HL-60 (cell line): Measurements from ENCODE around the gene SERTAD3.

Source experiments
- POLR2AphosphoS5 ChIP-seq: IDR thresholded peaks from 2 replicates; pipeline ENCODE4 v1.6.1; 2012; ENCODE audit warnings: low read depth
- TF ChIP-seq, protein P1 (sequence below): IDR thresholded peaks from one replicate; pipeline ENCODE4 v1.5.1; 2011; ENCODE audit warnings: low read length, control low read depth, inconsistent platforms; ENCODE audit not compliant: insufficient read depth

DNA sequence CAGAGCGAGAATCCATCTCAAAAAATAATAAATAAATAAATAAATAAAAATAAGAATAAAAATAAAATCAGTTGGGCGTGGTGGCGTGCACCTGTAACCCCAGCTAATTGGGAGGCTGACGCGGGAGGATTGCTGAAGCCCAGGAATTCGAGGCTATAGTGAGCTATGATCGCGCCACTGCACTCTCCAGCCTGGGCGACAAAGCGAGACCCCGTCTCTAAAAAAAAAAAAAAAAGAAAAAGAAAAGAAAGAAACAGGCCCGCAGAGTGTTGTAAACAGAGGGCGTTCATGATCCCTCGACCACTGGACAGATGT is 23.7 kb downstream of the SERTAD3 start:
- TF ChIP-seq POLR2AphosphoS5: no peak
- TF ChIP-seq, protein P1, sequence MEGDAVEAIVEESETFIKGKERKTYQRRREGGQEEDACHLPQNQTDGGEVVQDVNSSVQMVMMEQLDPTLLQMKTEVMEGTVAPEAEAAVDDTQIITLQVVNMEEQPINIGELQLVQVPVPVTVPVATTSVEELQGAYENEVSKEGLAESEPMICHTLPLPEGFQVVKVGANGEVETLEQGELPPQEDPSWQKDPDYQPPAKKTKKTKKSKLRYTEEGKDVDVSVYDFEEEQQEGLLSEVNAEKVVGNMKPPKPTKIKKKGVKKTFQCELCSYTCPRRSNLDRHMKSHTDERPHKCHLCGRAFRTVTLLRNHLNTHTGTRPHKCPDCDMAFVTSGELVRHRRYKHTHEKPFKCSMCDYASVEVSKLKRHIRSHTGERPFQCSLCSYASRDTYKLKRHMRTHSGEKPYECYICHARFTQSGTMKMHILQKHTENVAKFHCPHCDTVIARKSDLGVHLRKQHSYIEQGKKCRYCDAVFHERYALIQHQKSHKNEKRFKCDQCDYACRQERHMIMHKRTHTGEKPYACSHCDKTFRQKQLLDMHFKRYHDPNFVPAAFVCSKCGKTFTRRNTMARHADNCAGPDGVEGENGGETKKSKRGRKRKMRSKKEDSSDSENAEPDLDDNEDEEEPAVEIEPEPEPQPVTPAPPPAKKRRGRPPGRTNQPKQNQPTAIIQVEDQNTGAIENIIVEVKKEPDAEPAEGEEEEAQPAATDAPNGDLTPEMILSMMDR: no peak
